OCI-M2 (cell line): ENCODE data around the gene NOLC1.

Experiments used
- DNase-seq: peaks from one replicate; lab custom pipeline; 2025; ENCODE audit not compliant: unreplicated experiment; lab: John Stamatoyannopoulos, UW

NOLC1 gene

GRCh38 chr10:102200751-102201640 is 48.8 kb downstream of the NOLC1 start:
- DNase-seq: no peak

GRCh38 chr10:102202386-102202785 is 50.2 kb downstream of the NOLC1 start:
- DNase-seq: no peak

GRCh38 chr10:102208311-102209035 is 56.3 kb downstream of the NOLC1 start:
- no peak for DNase-seq

GRCh38 chr10:102211615-102212299 is 59.6 kb downstream of the NOLC1 start:
- DNase-seq: no peak
